ENCODE data around the gene SP140. TPM values are rescaled to one million over a fixed set of nuclear protein-coding genes. Genes with fewer than 3 reads are reported as not detected.

Gene SP140
- polyA plus RNA-seq, 2 of the 4 experiments (the other 2 are of a cell fraction) = 0.10 TPM; not detected in 1

DNA sequence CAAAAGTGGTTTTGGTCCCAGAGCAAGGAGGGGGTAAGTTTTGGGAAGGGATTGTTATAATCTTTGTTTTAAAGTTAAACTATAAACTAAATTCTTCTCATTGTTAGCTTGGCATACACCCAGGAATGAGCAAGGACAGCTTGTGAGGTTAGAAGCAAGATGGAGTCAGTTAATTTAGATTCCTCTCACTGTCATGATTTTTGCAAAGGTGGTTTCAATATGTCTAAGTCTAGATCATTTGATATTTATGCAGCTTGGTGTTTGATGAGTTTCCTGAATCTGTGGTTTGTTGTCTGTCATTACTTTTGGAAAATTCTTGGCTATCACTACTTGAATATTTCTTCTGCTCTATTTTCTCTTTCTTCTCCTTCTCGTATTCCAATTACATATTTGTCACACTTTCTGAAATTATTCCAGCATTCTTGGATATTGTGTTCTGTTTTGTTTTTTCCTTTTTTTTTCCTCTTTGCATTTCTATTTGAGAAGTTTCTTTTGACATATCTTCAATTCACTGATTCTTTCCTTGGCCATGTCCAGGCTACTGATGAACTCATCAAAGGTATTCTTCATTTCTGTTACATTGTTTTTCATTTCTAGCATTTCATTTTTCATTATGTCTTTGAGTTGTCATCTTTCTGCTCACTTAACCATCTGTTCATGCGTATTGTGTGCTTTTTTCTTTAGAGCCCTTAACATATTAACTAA is 5.1 kb downstream of the SP140 start:
- peaks cover 10% of the 10 kb centered on the region; the same call in 1 of the 3 replicates for H3K9me3 ChIP-seq
- no peaks in the 10 kb centered on the region for H3K4me1 ChIP-seq
- ChIA-PET CTCF (no interaction called here), POLR2A (no interaction called here)
- H3K27ac ChIP-seq = no peak overlapping the region
- TF ChIP-seq, protein P1, sequence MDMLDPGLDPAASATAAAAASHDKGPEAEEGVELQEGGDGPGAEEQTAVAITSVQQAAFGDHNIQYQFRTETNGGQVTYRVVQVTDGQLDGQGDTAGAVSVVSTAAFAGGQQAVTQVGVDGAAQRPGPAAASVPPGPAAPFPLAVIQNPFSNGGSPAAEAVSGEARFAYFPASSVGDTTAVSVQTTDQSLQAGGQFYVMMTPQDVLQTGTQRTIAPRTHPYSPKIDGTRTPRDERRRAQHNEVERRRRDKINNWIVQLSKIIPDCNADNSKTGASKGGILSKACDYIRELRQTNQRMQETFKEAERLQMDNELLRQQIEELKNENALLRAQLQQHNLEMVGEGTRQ (IDR thresholded peaks at IDR 0.05) = no peak
- no peak for TF ChIP-seq GATA3 (IDR thresholded peaks at IDR 0.05; ENCODE audit: borderline replicate concordance)
- TF ChIP-seq SMC3 (IDR thresholded peaks at IDR 0.05) = no peak
- TF ChIP-seq, protein P2, sequence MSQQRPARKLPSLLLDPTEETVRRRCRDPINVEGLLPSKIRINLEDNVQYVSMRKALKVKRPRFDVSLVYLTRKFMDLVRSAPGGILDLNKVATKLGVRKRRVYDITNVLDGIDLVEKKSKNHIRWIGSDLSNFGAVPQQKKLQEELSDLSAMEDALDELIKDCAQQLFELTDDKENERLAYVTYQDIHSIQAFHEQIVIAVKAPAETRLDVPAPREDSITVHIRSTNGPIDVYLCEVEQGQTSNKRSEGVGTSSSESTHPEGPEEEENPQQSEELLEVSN (IDR thresholded peaks at IDR 0.05; ENCODE audit: borderline replicate concordance, low read depth) = no peak
- no peak for TF ChIP-seq RAD21 (conservative IDR thresholded peaks at IDR 0.05 in 1 of 2, IDR thresholded peaks at IDR 0.05 in 1 of 2)
- TF ChIP-seq, protein P3, sequence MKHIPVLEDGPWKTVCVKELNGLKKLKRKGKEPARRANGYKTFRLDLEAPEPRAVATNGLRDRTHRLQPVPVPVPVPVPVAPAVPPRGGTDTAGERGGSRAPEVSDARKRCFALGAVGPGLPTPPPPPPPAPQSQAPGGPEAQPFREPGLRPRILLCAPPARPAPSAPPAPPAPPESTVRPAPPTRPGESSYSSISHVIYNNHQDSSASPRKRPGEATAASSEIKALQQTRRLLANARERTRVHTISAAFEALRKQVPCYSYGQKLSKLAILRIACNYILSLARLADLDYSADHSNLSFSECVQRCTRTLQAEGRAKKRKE (CRISPR knock-in tag; IDR thresholded peaks at IDR 0.05; ENCODE audit: low read depth) = no peak
- TF ChIP-seq, protein P4, sequence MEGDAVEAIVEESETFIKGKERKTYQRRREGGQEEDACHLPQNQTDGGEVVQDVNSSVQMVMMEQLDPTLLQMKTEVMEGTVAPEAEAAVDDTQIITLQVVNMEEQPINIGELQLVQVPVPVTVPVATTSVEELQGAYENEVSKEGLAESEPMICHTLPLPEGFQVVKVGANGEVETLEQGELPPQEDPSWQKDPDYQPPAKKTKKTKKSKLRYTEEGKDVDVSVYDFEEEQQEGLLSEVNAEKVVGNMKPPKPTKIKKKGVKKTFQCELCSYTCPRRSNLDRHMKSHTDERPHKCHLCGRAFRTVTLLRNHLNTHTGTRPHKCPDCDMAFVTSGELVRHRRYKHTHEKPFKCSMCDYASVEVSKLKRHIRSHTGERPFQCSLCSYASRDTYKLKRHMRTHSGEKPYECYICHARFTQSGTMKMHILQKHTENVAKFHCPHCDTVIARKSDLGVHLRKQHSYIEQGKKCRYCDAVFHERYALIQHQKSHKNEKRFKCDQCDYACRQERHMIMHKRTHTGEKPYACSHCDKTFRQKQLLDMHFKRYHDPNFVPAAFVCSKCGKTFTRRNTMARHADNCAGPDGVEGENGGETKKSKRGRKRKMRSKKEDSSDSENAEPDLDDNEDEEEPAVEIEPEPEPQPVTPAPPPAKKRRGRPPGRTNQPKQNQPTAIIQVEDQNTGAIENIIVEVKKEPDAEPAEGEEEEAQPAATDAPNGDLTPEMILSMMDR (IDR thresholded peaks at IDR 0.05) = no peak
- TF ChIP-seq RNF2 (IDR thresholded peaks at IDR 0.05; ENCODE audit: borderline replicate concordance, low read depth) = no peak
- TF ChIP-seq NFE2L2 (conservative IDR thresholded peaks at IDR 0.05; ENCODE audit: low read length) = no peak
- TF ChIP-seq ZC3H11A (IDR thresholded peaks at IDR 0.05) = no peak
- no peak for TF ChIP-seq HOXB5 (CRISPR knock-in tag; IDR thresholded peaks at IDR 0.05)
- no peak for TF ChIP-seq MAZ (IDR thresholded peaks at IDR 0.05; ENCODE audit: borderline replicate concordance, low read depth, low read length)
- no peak for TF ChIP-seq MYC (IDR thresholded peaks at IDR 0.05; ENCODE audit: borderline replicate concordance, low read length)
- TF ChIP-seq CHD2 (IDR thresholded peaks at IDR 0.05; ENCODE audit: low read length, partially characterized antibody) = no peak
- no peak for TF ChIP-seq TFCP2L1 (CRISPR knock-in tag; IDR thresholded peaks at IDR 0.05)
- TF ChIP-seq FOSL2 (IDR thresholded peaks at IDR 0.05) = no peak
- TF ChIP-seq FOSL2 (CRISPR knock-in tag; IDR thresholded peaks at IDR 0.05) = no peak
- TF ChIP-seq CBX8 (IDR thresholded peaks at IDR 0.05) = no peak
- TF ChIP-seq, protein P5, sequence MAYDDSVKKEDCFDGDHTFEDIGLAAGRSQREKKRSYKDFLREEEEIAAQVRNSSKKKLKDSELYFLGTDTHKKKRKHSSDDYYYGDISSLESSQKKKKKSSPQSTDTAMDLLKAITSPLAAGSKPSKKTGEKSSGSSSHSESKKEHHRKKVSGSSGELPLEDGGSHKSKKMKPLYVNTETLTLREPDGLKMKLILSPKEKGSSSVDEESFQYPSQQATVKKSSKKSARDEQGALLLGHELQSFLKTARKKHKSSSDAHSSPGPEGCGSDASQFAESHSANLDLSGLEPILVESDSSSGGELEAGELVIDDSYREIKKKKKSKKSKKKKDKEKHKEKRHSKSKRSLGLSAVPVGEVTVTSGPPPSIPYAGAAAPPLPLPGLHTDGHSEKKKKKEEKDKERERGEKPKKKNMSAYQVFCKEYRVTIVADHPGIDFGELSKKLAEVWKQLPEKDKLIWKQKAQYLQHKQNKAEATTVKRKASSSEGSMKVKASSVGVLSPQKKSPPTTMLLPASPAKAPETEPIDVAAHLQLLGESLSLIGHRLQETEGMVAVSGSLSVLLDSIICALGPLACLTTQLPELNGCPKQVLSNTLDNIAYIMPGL (CRISPR knock-in tag; IDR thresholded peaks at IDR 0.05; ENCODE audit: borderline replicate concordance) = no peak
- no peak for TF ChIP-seq POLR2A (IDR thresholded peaks at IDR 0.05; ENCODE audit: low read length)
- TF ChIP-seq ZFP36 (IDR thresholded peaks at IDR 0.05; ENCODE audit: borderline replicate concordance, partially characterized antibody) = no peak
- 69% methylated on average over 2 of the region's 2 CpGs for WGBS (ENCODE audit: missing lambda C conversion rate)
- H3K4me2 ChIP-seq = no peak overlapping the region
- peak; percentile 28 for FAIRE-seq
- no peak overlapping the region for H3K4me3 ChIP-seq
- no peak for ATAC-seq
- no peak for DNase-seq (ENCODE audit: low read depth in 1 of 2, low spot score in 1 of 2)

DNA sequence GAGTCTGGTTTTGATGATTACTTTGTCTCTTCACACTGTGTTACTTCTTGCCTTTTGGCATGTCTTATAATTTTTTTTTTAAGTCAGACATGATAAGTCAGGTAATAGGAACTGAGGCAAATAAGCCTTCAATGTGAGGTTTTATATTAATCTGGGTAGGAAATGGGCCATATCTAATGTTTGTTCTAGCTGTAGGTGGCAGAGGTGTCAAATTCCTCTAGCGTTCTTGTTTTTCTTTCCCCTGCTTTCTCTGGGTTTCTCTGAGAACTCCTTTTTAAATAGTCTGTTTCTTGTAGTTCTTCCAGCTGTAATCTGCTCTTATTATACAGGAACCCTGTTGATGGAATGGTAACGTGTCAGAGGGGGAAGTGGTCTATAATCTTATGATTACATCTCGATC is 5.7 kb downstream of the SP140 start:
- POLR2A ChIA-PET = no interaction called here
- no peak for FAIRE-seq
- TF ChIP-seq GATA3 (IDR thresholded peaks at IDR 0.05; ENCODE audit: borderline replicate concordance) = no peak
- TF ChIP-seq RNF2 (IDR thresholded peaks at IDR 0.05; ENCODE audit: borderline replicate concordance, low read depth) = no peak
- TF ChIP-seq ZC3H11A (IDR thresholded peaks at IDR 0.05) = no peak
- no peak for TF ChIP-seq HDAC2 (IDR thresholded peaks at IDR 0.05)
- TF ChIP-seq, protein P6, sequence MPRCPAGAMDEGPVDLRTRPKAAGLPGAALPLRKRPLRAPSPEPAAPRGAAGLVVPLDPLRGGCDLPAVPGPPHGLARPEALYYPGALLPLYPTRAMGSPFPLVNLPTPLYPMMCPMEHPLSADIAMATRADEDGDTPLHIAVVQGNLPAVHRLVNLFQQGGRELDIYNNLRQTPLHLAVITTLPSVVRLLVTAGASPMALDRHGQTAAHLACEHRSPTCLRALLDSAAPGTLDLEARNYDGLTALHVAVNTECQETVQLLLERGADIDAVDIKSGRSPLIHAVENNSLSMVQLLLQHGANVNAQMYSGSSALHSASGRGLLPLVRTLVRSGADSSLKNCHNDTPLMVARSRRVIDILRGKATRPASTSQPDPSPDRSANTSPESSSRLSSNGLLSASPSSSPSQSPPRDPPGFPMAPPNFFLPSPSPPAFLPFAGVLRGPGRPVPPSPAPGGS (IDR thresholded peaks at IDR 0.05) = no peak
- no peak for TF ChIP-seq RFX5 (IDR thresholded peaks at IDR 0.05)

More for the DNA sequence above, 5.7 kb downstream of the SP140 start:
- H3K4me3 ChIP-seq = no peak overlapping the region
- CTCF ChIA-PET = no interaction called here
- peaks cover 10% of the 10 kb centered on the region; the same call in 1 of the 3 replicates for H3K9me3 ChIP-seq
- DNase-seq (ENCODE audit: low read depth in 1 of 2, low spot score in 1 of 2) (no peak), ATAC-seq (no peak)
- H3K27ac ChIP-seq = no peak overlapping the region
- WGBS (ENCODE audit: missing lambda C conversion rate) = 11% methylated on average over 3 of the region's 3 CpGs
- no peaks in the 10 kb centered on the region for H3K4me1 ChIP-seq
- no peak overlapping the region for H3K4me2 ChIP-seq

All from A549 (cell line).